ENCODE data around the gene RABGAP1L. TPM values are rescaled to one million over a fixed set of nuclear protein-coding genes. Genes with fewer than 3 reads are reported as not detected.

Gene RABGAP1L
- total and polyA plus RNA-seq, 10 of the 15 experiments (the other 5 are each of a cell fraction or from before 2014, with no cell fraction given), result 5.8 to 194 (median 113) TPM

DNA sequence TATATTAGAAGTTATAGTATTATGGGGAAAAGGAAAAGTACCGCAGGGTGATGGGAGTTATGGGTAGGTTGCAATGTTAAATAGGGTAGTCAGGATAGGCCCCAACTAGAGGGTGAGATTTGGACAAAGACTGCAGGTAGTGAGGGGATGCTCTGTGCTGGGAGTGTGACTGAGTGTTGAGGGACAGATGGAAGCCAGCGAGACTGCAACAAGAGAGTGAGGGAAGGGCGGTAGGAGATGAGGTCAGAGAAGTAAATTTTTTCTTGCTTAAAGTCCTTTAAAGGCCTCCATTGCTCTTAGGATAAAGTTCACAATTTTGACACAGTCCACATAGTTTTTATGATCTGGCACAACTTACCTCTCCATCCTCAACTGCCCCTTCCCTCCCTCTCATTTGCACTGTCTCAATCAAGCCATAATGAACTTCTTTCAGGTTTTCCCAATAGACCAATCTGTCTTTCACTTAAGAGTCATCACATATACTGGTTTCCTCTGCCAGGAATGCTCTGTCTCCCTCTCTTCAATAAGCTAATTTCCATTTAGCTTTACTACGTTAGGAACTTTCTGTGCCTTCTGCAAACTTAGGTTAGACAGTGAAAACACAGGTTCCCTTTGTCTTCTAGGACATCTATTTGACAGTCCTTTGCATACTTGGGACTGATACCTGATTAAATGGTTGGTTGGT lies 602.7 kb downstream of the RABGAP1L start:
- CTCF ChIA-PET, result no interaction called here
- no peak for DNase-seq (ENCODE audit: low read depth, low spot score)
- RAD21 ChIA-PET (ENCODE audit: unreplicated experiment), result no interaction called here
- intact Hi-C loops (cut with micrococcal nuclease; ENCODE audit: unreplicated experiment), result no loop called here
- Histone ChIP-seq H2AFZ (ENCODE audit: control insufficient read depth, low read depth, low read length) (no peak overlapping the region), H3K27me3 (replicated peaks in 1 of 2; ENCODE audit: control insufficient read depth in 2 of 2, insufficient read depth in 2 of 2, low read length in 1 of 2) (no peaks in the 10 kb centered on the region), H4K20me1 (ENCODE audit: control insufficient read depth, insufficient read depth) (no peaks in the 10 kb centered on the region), H3K4me3 (no peak overlapping the region), H3K9me3 (replicated peaks; ENCODE audit: control insufficient read depth, insufficient read depth, low read length) (no peaks in the 10 kb centered on the region), H3K4me1 (ENCODE audit: control insufficient read depth, insufficient read depth, low read length) (no peaks in the 10 kb centered on the region), H3K27ac (ENCODE audit: control insufficient read depth, insufficient read depth) (no peak overlapping the region), H3K4me2 (ENCODE audit: control insufficient read depth, insufficient read depth) (no peak overlapping the region), H3K36me3 (ENCODE audit: control insufficient read depth in 2 of 2, insufficient read depth in 2 of 2, low read length in 1 of 2) (no peaks in the 10 kb centered on the region), H3K79me2 (ENCODE audit: control insufficient read depth, insufficient read depth, low read length) (no peaks in the 10 kb centered on the region), H3K9ac (ENCODE audit: control insufficient read depth, insufficient read depth, low read length) (no peak overlapping the region)
- BruUV-seq (replicated peaks), result no TSS peak
- 94% methylated on average over 4 of the region's 4 CpGs for WGBS (ENCODE audit: insufficient coverage, insufficient replicate concordance, low lambda C conversion rate, missing lambda C conversion rate)
- no peak for ATAC-seq
- POLR2A ChIA-PET, result no interaction called here
- in situ Hi-C loops (cut with MboI), result no loop called here
- FAIRE-seq, result no peak
- SMC1A ChIA-PET (ENCODE audit: uncharacterized antibody, unreplicated experiment), result interaction anchor here (0.7 to 1.4 kb wide), 2 partner anchors 10 to 221 kb away, joined by 3 to 5 read pairs; no protein-coding TSS in a partner anchor
- TF ChIP-seq, protein P1, sequence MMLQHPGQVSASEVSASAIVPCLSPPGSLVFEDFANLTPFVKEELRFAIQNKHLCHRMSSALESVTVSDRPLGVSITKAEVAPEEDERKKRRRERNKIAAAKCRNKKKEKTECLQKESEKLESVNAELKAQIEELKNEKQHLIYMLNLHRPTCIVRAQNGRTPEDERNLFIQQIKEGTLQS (IDR thresholded peaks at IDR 0.05; ENCODE audit: borderline replicate concordance, extremely low read depth, low read depth, low read length), result no peak
- TF ChIP-seq POLR2AphosphoS2 (IDR thresholded peaks at IDR 0.05; ENCODE audit: low read depth, low read length) (no peak), RELA (IDR thresholded peaks at IDR 0.05; ENCODE audit: borderline replicate concordance, partially characterized antibody) (no peak), SMAD1 (IDR thresholded peaks at IDR 0.05; ENCODE audit: low read depth, partially characterized antibody) (no peak), TAF1 (IDR thresholded peaks at IDR 0.05; ENCODE audit: borderline replicate concordance, low read depth, low read length) (no peak), NR2C1 (IDR thresholded peaks at IDR 0.05) (no peak), YY1 (IDR thresholded peaks at IDR 0.05; ENCODE audit: low read depth, low read length) (no peak), POLR2AphosphoS5 (IDR thresholded peaks at IDR 0.05; ENCODE audit: low read length) (no peak)
- TF ChIP-seq, protein P2, sequence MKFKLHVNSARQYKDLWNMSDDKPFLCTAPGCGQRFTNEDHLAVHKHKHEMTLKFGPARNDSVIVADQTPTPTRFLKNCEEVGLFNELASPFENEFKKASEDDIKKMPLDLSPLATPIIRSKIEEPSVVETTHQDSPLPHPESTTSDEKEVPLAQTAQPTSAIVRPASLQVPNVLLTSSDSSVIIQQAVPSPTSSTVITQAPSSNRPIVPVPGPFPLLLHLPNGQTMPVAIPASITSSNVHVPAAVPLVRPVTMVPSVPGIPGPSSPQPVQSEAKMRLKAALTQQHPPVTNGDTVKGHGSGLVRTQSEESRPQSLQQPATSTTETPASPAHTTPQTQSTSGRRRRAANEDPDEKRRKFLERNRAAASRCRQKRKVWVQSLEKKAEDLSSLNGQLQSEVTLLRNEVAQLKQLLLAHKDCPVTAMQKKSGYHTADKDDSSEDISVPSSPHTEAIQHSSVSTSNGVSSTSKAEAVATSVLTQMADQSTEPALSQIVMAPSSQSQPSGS (IDR thresholded peaks at IDR 0.05; ENCODE audit: low read length), result no peak
- TF ChIP-seq, protein P3, sequence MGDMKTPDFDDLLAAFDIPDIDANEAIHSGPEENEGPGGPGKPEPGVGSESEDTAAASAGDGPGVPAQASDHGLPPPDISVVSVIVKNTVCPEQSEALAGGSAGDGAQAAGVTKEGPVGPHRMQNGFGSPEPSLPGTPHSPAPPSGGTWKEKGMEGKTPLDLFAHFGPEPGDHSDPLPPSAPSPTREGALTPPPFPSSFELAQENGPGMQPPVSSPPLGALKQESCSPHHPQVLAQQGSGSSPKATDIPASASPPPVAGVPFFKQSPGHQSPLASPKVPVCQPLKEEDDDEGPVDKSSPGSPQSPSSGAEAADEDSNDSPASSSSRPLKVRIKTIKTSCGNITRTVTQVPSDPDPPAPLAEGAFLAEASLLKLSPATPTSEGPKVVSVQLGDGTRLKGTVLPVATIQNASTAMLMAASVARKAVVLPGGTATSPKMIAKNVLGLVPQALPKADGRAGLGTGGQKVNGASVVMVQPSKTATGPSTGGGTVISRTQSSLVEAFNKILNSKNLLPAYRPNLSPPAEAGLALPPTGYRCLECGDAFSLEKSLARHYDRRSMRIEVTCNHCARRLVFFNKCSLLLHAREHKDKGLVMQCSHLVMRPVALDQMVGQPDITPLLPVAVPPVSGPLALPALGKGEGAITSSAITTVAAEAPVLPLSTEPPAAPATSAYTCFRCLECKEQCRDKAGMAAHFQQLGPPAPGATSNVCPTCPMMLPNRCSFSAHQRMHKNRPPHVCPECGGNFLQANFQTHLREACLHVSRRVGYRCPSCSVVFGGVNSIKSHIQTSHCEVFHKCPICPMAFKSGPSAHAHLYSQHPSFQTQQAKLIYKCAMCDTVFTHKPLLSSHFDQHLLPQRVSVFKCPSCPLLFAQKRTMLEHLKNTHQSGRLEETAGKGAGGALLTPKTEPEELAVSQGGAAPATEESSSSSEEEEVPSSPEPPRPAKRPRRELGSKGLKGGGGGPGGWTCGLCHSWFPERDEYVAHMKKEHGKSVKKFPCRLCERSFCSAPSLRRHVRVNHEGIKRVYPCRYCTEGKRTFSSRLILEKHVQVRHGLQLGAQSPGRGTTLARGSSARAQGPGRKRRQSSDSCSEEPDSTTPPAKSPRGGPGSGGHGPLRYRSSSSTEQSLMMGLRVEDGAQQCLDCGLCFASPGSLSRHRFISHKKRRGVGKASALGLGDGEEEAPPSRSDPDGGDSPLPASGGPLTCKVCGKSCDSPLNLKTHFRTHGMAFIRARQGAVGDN (IDR thresholded peaks at IDR 0.05), result no peak
- TF ChIP-seq, protein P4, sequence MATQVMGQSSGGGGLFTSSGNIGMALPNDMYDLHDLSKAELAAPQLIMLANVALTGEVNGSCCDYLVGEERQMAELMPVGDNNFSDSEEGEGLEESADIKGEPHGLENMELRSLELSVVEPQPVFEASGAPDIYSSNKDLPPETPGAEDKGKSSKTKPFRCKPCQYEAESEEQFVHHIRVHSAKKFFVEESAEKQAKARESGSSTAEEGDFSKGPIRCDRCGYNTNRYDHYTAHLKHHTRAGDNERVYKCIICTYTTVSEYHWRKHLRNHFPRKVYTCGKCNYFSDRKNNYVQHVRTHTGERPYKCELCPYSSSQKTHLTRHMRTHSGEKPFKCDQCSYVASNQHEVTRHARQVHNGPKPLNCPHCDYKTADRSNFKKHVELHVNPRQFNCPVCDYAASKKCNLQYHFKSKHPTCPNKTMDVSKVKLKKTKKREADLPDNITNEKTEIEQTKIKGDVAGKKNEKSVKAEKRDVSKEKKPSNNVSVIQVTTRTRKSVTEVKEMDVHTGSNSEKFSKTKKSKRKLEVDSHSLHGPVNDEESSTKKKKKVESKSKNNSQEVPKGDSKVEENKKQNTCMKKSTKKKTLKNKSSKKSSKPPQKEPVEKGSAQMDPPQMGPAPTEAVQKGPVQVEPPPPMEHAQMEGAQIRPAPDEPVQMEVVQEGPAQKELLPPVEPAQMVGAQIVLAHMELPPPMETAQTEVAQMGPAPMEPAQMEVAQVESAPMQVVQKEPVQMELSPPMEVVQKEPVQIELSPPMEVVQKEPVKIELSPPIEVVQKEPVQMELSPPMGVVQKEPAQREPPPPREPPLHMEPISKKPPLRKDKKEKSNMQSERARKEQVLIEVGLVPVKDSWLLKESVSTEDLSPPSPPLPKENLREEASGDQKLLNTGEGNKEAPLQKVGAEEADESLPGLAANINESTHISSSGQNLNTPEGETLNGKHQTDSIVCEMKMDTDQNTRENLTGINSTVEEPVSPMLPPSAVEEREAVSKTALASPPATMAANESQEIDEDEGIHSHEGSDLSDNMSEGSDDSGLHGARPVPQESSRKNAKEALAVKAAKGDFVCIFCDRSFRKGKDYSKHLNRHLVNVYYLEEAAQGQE (IDR thresholded peaks at IDR 0.05; ENCODE audit: low read depth, low read length), result no peak
- TF ChIP-seq, protein P5, sequence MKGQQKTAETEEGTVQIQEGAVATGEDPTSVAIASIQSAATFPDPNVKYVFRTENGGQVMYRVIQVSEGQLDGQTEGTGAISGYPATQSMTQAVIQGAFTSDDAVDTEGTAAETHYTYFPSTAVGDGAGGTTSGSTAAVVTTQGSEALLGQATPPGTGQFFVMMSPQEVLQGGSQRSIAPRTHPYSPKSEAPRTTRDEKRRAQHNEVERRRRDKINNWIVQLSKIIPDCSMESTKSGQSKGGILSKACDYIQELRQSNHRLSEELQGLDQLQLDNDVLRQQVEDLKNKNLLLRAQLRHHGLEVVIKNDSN (IDR thresholded peaks at IDR 0.05; ENCODE audit: borderline replicate concordance, extremely low read length, insufficient read depth, low read depth, low read length), result no peak

All from GM12878 (cell line).